LNCAP (cell line): ENCODE data around the gene FBLN1.

Experiments
- CTCF ChIP-seq: fragments of 450-650 bp; IDR thresholded peaks from 2 replicates; pipeline ENCODE4 v1.5.1; 2017; ENCODE audit warnings: mild to moderate bottlenecking

The FBLN1 gene

GRCh38 chr22:45554040-45554406 is 51.3 kb downstream of the FBLN1 start:
- TF ChIP-seq CTCF: peak; percentile 29; the same call in 1 of the 2 replicates

GRCh38 chr22:45554861-45555260 is 52.2 kb downstream of the FBLN1 start:
- no peak for TF ChIP-seq CTCF

GRCh38 chr22:45562102-45562501 is 59.4 kb downstream of the FBLN1 start:
- no peak for TF ChIP-seq CTCF

- TF ChIP-seq CTCF: no peak
Measured at GRCh38 chr22:45562537-45563361, 60.1 kb downstream of the FBLN1 start.

GRCh38 chr22:45563362-45564040 is 60.8 kb downstream of the FBLN1 start:
- no peak for TF ChIP-seq CTCF

GRCh38 chr22:45564349-45565030 is 61.8 kb downstream of the FBLN1 start:
- no peak for TF ChIP-seq CTCF

- no peak for TF ChIP-seq CTCF
Measured at GRCh38 chr22:45565171-45565570, 62.5 kb downstream of the FBLN1 start.
